ENCODE results near the gene GTSF1L.

Gene GTSF1L

DNA sequence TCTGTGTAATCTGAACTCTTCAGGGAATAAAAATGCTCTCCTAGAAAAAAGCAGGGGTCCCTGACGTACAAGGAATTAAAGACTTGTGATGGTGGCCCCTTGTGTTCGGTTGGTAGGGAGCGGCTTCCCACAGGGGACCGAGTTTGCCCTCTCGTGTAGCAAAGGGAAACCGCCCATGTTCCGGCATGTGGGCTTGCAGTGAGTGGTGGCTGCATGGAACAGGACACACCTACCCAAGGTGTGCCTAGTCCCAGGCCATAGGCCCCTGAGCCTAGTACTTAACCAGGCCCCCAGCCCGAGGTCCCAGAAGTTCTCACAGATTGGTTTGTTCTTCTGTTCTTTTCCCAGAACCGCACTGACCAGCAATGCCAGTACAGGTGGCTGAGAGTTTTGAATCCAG, 44.4 kb downstream of the GTSF1L start:
- H3K4me1 ChIP-seq (ENCODE audit: low read length), result peaks cover 39% of the 10 kb centered on the region
- 0 out of 2 replicates have a peak, but pooled peaks cover 3% of the 10 kb centered on the region for H3K36me3 ChIP-seq (replicated peaks; ENCODE audit: insufficient read depth, low read length)
- H2AFZ ChIP-seq (ENCODE audit: low read length), result no peak overlapping the region
- H3K79me2 ChIP-seq (ENCODE audit: low read length), result peaks cover 53% of the 10 kb centered on the region
- H3K4me2 ChIP-seq (ENCODE audit: low read depth, low read length), result peak overlapping the region; percentile 95
- no peaks in the 10 kb centered on the region for H4K20me1 ChIP-seq (ENCODE audit: insufficient read depth, low read length)
- H3K9me3 ChIP-seq (replicated peaks; ENCODE audit: insufficient read depth, low read length), result no peaks in the 10 kb centered on the region
- TF ChIP-seq, protein P1, sequence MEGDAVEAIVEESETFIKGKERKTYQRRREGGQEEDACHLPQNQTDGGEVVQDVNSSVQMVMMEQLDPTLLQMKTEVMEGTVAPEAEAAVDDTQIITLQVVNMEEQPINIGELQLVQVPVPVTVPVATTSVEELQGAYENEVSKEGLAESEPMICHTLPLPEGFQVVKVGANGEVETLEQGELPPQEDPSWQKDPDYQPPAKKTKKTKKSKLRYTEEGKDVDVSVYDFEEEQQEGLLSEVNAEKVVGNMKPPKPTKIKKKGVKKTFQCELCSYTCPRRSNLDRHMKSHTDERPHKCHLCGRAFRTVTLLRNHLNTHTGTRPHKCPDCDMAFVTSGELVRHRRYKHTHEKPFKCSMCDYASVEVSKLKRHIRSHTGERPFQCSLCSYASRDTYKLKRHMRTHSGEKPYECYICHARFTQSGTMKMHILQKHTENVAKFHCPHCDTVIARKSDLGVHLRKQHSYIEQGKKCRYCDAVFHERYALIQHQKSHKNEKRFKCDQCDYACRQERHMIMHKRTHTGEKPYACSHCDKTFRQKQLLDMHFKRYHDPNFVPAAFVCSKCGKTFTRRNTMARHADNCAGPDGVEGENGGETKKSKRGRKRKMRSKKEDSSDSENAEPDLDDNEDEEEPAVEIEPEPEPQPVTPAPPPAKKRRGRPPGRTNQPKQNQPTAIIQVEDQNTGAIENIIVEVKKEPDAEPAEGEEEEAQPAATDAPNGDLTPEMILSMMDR (IDR thresholded peaks at IDR 0.05; ENCODE audit: low read length), result no peak
- TF ChIP-seq EZH2phosphoT487 (IDR thresholded peaks at IDR 0.05; ENCODE audit: low read length), result no peak
- no peak for TF ChIP-seq EZH2 (optimal IDR thresholded peaks at IDR 0.05; ENCODE audit: low read depth, low read length)
- no peaks in the 10 kb centered on the region for H3K9me2 ChIP-seq (replicated peaks; ENCODE audit: insufficient read depth, low read length)
- DNase-seq, result peak; percentile 73
- H3F3A ChIP-seq (ENCODE audit: insufficient read depth, low read length), result peaks cover 37% of the 10 kb centered on the region
- peak overlapping the region; percentile 14 for H3K4me3 ChIP-seq (ENCODE audit: low read length)
- H3K9ac ChIP-seq (ENCODE audit: low read length), result peak overlapping the region; percentile 98
- peak overlapping the region; percentile 98 for H3K27ac ChIP-seq (ENCODE audit: low read length)
- H3K27me3 ChIP-seq (replicated peaks; ENCODE audit: insufficient read depth, low read length), result no peaks in the 10 kb centered on the region

DNA sequence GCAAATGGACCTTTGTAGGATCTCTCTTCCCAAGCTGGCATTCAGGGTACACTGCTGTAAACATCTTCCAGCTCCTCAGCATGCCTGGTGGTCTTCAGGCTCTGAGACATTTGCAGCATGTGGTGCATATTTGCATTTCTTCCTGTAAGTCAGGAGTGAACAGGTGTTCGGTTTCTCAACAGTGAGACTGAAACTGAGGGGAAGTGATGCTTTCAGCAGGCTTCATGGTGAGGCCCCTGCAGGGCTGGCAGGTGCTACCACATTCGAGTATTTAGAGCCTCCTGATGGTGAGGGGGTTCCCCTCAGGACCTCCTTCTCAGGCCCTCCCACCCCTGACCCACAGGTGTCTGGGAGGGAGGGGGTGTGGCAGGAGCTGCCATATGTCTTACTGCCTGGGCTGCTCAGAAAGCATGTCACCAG, 44.8 kb downstream of the GTSF1L start:
- Histone ChIP-seq H3K9ac (ENCODE audit: low read length) (peak overlapping the region; percentile 98), H3K79me2 (ENCODE audit: low read length) (peaks cover 54% of the 10 kb centered on the region), H3K9me2 (replicated peaks; ENCODE audit: insufficient read depth, low read length) (no peaks in the 10 kb centered on the region), H3K4me1 (ENCODE audit: low read length) (peaks cover 39% of the 10 kb centered on the region), H3K27ac (ENCODE audit: low read length) (peak overlapping the region; percentile 98), H3K36me3 (replicated peaks; ENCODE audit: insufficient read depth, low read length) (0 out of 2 replicates have a peak, but pooled peaks cover 3% of the 10 kb centered on the region), H3K4me3 (ENCODE audit: low read length) (peak overlapping the region; percentile 59), H3K27me3 (replicated peaks; ENCODE audit: insufficient read depth, low read length) (no peaks in the 10 kb centered on the region), H3K9me3 (replicated peaks; ENCODE audit: insufficient read depth, low read length) (no peaks in the 10 kb centered on the region), H3F3A (ENCODE audit: insufficient read depth, low read length) (peaks cover 37% of the 10 kb centered on the region), H4K20me1 (ENCODE audit: insufficient read depth, low read length) (no peaks in the 10 kb centered on the region), H2AFZ (ENCODE audit: low read length) (no peak overlapping the region), H3K4me2 (ENCODE audit: low read depth, low read length) (peak overlapping the region; percentile 95)
- no peak for TF ChIP-seq EZH2phosphoT487 (IDR thresholded peaks at IDR 0.05; ENCODE audit: low read length)
- TF ChIP-seq, protein P1 (IDR thresholded peaks at IDR 0.05; ENCODE audit: low read length), result no peak
- TF ChIP-seq EZH2 (optimal IDR thresholded peaks at IDR 0.05; ENCODE audit: low read depth, low read length), result no peak
- peak; percentile 99 for DNase-seq

DNA sequence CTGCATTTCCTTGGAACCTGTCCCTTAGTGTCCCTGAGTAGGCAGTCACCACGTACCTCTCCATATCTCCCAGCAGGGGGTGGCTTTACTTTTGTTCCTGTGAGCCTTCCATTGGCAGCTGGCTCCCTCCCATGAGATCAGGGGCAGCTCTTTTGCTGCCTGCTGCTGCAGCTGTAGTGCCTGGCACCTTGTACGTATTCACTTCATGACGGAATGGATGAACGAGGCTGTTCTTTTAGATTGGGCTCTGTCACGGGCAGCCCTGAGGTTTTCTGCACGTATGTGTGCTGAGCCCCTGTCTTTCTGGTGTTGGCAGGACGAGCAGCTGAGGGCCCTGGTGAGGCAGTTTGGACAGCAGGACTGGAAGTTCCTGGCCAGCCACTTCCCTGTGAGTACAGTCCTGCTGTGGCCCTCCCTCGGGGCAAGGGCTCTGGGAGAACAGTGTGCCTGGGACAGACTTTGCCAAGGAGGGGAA, 45.3 kb downstream of the GTSF1L start:
- Histone ChIP-seq H3F3A (ENCODE audit: insufficient read depth, low read length) (peaks cover 37% of the 10 kb centered on the region), H3K4me3 (ENCODE audit: low read length) (peak overlapping the region; percentile 59), H4K20me1 (ENCODE audit: insufficient read depth, low read length) (no peaks in the 10 kb centered on the region), H3K9ac (ENCODE audit: low read length) (peak overlapping the region; percentile 98), H3K9me3 (replicated peaks; ENCODE audit: insufficient read depth, low read length) (no peaks in the 10 kb centered on the region), H2AFZ (ENCODE audit: low read length) (no peak overlapping the region), H3K27ac (ENCODE audit: low read length) (peak overlapping the region; percentile 98), H3K4me1 (ENCODE audit: low read length) (peaks cover 39% of the 10 kb centered on the region), H3K4me2 (ENCODE audit: low read depth, low read length) (peak overlapping the region; percentile 95), H3K79me2 (ENCODE audit: low read length) (peaks cover 54% of the 10 kb centered on the region), H3K27me3 (replicated peaks; ENCODE audit: insufficient read depth, low read length) (no peaks in the 10 kb centered on the region), H3K36me3 (replicated peaks; ENCODE audit: insufficient read depth, low read length) (0 out of 2 replicates have a peak, but pooled peaks cover 5% of the 10 kb centered on the region), H3K9me2 (replicated peaks; ENCODE audit: insufficient read depth, low read length) (no peaks in the 10 kb centered on the region)
- peak; percentile 82 for DNase-seq
- TF ChIP-seq, protein P1 (IDR thresholded peaks at IDR 0.05; ENCODE audit: low read length), result peak; percentile 56
- no peak for TF ChIP-seq EZH2phosphoT487 (IDR thresholded peaks at IDR 0.05; ENCODE audit: low read length)

Measured in MM.1S (cell line).